Germinal center (tissue), 1 donor: Measurements from ENCODE around the gene SLC14A1.
"Not testable (repeated sequence)": the region's sequence is repeated elsewhere in the genome, so short reads cannot be mapped to it uniquely, and the experiment has no call there.

Source experiments
- DNase-seq: peaks from one replicate; pipeline ENCODE4 v3.0.0; 2012; ENCODE audit warnings: mixed read lengths, low spot score

The SLC14A1 gene

DNA sequence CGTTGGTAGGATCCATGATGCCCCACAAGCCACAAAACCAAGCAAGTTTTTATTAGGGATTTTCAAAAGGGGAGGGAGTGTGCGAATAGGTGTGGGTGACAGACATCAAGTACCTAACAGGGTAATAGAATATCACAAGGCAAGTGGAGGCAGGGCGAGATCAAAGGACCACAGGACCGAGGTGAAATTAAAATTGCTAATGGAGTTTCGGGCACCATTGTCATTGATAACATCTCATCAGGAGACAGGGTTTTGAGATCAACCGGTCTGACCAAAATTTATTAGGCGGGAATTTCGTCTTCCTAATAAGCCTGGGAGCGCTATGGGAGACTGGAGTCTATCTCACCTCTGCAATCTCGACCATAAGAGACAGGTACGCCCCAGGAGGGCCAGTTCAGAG, 33.7 kb downstream of the SLC14A1 start:
- DNase-seq = not testable (repeated sequence)

DNA sequence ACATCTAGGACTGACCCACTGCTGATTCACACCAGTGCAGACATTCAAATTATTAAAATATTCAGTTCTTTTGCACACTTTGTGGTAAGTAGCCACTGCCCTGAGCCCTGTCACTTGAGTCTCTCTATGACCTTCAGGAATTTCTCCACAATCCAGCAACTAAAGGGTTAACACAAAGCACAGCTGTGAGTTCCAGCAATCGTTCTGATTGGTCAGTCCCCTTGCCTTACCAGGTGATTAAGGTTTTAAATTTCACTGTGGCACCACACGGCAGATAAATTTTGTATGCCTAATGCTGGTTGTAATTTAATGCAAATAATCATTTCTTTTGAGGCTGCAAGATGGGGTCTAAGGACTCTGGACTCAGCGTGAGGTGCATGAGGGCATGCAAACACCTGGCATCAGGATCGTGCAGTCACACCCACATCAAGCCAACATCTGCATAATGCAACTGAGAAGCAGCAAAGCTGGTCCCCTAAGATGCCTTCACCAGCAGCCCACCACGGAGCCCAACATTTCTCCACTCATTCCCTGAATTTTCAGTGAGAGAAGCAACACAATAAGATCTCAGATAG, 36.6 kb downstream of the SLC14A1 start:
- no peak for DNase-seq

DNA sequence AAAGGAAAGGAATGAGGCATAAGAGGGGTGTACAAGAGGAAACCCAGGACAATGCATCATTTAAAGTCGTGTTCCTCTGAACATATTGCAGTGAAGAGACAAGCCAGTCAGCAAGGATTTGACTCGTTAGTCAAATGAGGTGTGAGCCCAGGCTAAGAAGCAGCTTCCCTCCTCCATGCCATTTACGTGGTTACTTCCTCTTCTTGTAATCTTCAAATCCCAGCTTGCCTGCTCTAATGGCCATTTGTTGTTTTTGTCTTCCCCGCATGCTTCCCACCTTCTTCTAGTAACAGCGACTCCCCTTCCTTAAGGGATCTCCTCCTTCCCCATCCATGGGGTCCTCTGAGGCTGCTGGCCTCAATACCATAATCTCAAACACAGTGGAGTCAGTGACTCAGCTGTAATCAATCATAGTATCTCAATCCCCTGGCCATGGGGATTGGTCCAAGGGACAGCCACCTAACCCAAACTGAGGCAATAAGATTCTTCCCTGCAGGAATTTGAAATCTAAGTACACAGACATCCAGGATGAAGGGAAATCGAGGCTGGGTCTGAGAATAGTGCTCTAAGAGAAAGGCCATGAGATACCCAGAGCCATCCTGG, 37.6 kb downstream of the SLC14A1 start:
- DNase-seq = peak; percentile 15

- no peak for DNase-seq
Measured at GRCh38 chr18:45764000-45764686, 40.2 kb downstream of the SLC14A1 start.

GRCh38 chr18:45765796-45766195, 41.8 kb downstream of the SLC14A1 start:
- DNase-seq = no peak

DNA sequence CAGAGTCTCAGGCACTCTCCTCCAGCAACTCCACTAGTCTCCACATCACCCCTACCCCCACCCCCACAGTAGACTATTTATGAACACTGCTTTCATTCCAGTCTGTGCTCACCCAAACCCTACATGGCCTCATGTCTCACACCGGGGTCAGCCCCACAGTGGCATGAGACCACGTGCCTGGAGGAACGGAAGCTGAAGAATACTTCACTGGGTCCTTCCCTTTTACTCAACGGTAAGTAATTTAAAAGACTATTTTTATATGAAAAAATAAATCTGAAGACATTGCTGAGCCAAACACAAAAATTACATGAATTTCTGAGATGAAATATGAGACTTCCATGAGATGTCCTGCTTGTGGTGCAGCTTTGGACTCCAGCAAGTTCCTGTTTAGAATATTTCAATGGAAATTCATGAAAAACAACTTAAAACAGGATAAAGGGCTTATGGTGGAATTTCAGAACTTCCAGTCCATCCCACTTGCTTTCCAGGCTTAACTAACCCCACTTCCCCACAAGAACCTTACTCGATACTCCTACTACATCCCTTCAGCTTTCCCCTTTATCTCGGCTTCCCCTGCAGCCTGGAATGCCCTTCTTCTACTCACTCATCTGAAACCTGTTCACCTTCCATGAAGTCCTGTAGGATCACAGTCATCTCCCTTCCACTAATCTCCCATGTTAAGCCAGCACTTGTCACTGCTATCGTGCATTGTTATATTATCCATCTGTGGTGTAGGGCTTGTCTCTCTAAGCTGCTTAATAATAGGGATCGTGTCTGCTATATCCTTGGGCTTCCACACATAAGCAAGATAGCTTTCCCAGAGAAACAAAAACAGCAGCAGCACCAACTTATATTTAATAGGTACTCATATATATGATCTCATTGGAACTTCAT, 47.9 kb downstream of the SLC14A1 start:
- DNase-seq = no peak

- DNase-seq = no peak
Measured at GRCh38 chr18:45774065-45774521, 50.1 kb downstream of the SLC14A1 start.

GRCh38 chr18:45775241-45775676, 51.3 kb downstream of the SLC14A1 start:
- DNase-seq = peak; percentile 38

- no peak for DNase-seq
Measured at GRCh38 chr18:45775743-45776142, 51.8 kb downstream of the SLC14A1 start.

- DNase-seq = no peak
Measured at GRCh38 chr18:45777393-45777792, 53.4 kb downstream of the SLC14A1 start.

DNA sequence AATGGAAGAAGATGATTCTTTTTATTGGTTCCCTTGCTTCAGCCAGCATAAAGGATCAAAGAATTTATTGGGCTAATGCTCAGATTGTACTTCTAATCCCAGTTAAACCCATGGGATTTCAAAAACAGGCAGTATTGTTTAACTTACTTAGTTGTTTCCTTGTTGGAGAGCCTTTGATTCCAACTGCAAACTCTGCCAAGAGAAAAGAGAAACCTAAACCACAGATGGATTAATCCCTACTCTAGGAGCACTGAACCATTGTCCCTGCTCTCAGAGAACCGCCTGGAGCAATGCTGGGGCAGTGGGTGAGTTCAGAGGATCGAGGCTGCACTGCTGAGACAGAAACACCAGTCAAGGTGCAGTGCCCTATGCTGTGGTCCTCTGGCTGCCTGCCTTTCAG, 56.6 kb downstream of the SLC14A1 start:
- DNase-seq = no peak

GRCh38 chr18:45782662-45783061, 58.7 kb downstream of the SLC14A1 start:
- no peak for DNase-seq

GRCh38 chr18:45783097-45784075, 59.4 kb downstream of the SLC14A1 start:
- DNase-seq = no peak

- DNase-seq = no peak
Measured at GRCh38 chr18:45785134-45785533, 61.2 kb downstream of the SLC14A1 start.

- no peak for DNase-seq
Measured at GRCh38 chr18:45786941-45787340, 63.0 kb downstream of the SLC14A1 start.

GRCh38 chr18:45787346-45787745, 63.4 kb downstream of the SLC14A1 start:
- DNase-seq = no peak

GRCh38 chr18:45788861-45789260, 64.9 kb downstream of the SLC14A1 start:
- no peak for DNase-seq

GRCh38 chr18:45792506-45793263, 68.7 kb downstream of the SLC14A1 start:
- DNase-seq = no peak

GRCh38 chr18:45793264-45793965, 69.4 kb downstream of the SLC14A1 start:
- no peak for DNase-seq
